ENCODE results near the gene CEP162. TPM values are rescaled to one million over a fixed set of nuclear protein-coding genes. Genes with fewer than 3 reads are reported as not detected.

Gene CEP162
- total and polyA plus RNA-seq, 2 of the 8 experiments (the other 6 are each of a cell fraction or from before 2014, with no cell fraction given): 1.3 to 10.6 TPM

DNA sequence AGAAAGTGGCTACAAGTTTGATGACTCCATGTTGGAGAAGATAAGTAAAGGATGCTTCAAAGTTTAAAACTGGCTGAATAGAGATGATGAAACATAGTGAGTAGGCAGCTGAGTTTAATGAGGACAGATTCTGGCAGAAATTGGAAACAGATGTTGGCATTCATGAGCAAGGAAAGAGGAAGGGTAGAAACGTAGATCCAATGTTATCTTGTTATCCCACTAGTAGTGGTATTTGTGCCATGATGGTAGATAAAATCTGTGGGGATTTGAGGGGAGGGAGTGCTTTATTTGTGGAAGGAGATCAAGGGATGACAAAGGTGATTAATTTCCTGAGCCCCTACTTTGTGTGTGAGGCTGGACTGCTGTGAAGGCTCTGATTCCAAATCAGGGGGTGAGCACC is 124.4 kb downstream of the CEP162 start (continued):
- TF ChIP-seq, protein P1, sequence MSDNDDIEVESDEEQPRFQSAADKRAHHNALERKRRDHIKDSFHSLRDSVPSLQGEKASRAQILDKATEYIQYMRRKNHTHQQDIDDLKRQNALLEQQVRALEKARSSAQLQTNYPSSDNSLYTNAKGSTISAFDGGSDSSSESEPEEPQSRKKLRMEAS (IDR thresholded peaks at IDR 0.05): no peak
- TF ChIP-seq KDM1A (IDR thresholded peaks at IDR 0.05; ENCODE audit: borderline replicate concordance, low read length) (no peak), KDM5A (IDR thresholded peaks at IDR 0.05; ENCODE audit: low read length) (no peak), RNF2 (IDR thresholded peaks at IDR 0.05; ENCODE audit: borderline replicate concordance, low read depth, low read length, missing control alignments, poor library complexity, severe bottlenecking) (no peak), CTCF (IDR thresholded peaks at IDR 0.05; ENCODE audit: control extremely low read depth in 1 of 3, insufficient read depth in 1 of 3, low read depth in 1 of 3, low read length in 3 of 3) (no peak), SRF (IDR thresholded peaks at IDR 0.05; ENCODE audit: low read depth, low read length) (no peak), USF2 (IDR thresholded peaks at IDR 0.05; ENCODE audit: low read length) (no peak)

All from H1 (cell line).